ENCODE measurements around the gene ST6GALNAC5.

Gene ST6GALNAC5

GRCh38 chr1:77039739-77040138 is 172.5 kb downstream of the ST6GALNAC5 start:
- no peak overlapping the region for H2AK5ac ChIP-seq (ENCODE audit: low read length)
- no peak overlapping the region for H3K56ac ChIP-seq (ENCODE audit: low read length)
- no peak overlapping the region for H4K8ac ChIP-seq (ENCODE audit: low read depth, low read length)
- no peak overlapping the region for H4K5ac ChIP-seq (ENCODE audit: low read length)
- H3K79me2 ChIP-seq (ENCODE audit: control insufficient read depth, insufficient read depth, low read length) = no peaks in the 10 kb centered on the region
- no peak overlapping the region for H2BK5ac ChIP-seq (ENCODE audit: low read length)
- no peak overlapping the region for H3K4ac ChIP-seq (ENCODE audit: low read depth, low read length)
- WGBS (ENCODE audit: extremely low coverage, insufficient coverage, low lambda C conversion rate) = no CpG with 5 or more reads among the region's 8 CpGs
- peak; percentile 60 for DNase-seq
- H3K9ac ChIP-seq (ENCODE audit: low read length) = no peak overlapping the region
- no peak overlapping the region for H3K23ac ChIP-seq (ENCODE audit: low read length)
- H2BK120ac ChIP-seq (ENCODE audit: low read depth, low read length) = no peak overlapping the region
- no peaks in the 10 kb centered on the region for H3K79me1 ChIP-seq (ENCODE audit: low read length)
- no peak overlapping the region for H3K18ac ChIP-seq (ENCODE audit: low read length)
- no peaks in the 10 kb centered on the region for H3K4me1 ChIP-seq (ENCODE audit: control insufficient read depth, low read depth, low read length)
- H3K27ac ChIP-seq (ENCODE audit: low read depth, low read length) = no peak overlapping the region
- no peaks in the 10 kb centered on the region for H3K27me3 ChIP-seq (ENCODE audit: insufficient read depth, low read length, poor library complexity)
- no peak overlapping the region for H2BK15ac ChIP-seq (replicated peaks; ENCODE audit: low read depth)
- H3K36me3 ChIP-seq (ENCODE audit: control insufficient read depth, insufficient read depth, low read length) = no peaks in the 10 kb centered on the region
- no peak overlapping the region for H3K4me2 ChIP-seq (ENCODE audit: low read length)
- no peak overlapping the region for H3K4me3 ChIP-seq (ENCODE audit: low read length)

- H3K18ac ChIP-seq (ENCODE audit: low read length) = no peak overlapping the region
- H2BK15ac ChIP-seq (replicated peaks; ENCODE audit: low read depth) = no peak overlapping the region
- no peak overlapping the region for H3K23ac ChIP-seq (ENCODE audit: low read length)
- no peaks in the 10 kb centered on the region for H3K36me3 ChIP-seq (ENCODE audit: control insufficient read depth, insufficient read depth, low read length)
- no peaks in the 10 kb centered on the region for H3K4me1 ChIP-seq (ENCODE audit: control insufficient read depth, low read depth, low read length)
- H2BK5ac ChIP-seq (ENCODE audit: low read length) = no peak overlapping the region
- no peak for DNase-seq
- H3K79me2 ChIP-seq (ENCODE audit: control insufficient read depth, insufficient read depth, low read length) = no peaks in the 10 kb centered on the region
- no peak overlapping the region for H3K4me3 ChIP-seq (ENCODE audit: low read length)
- H3K27me3 ChIP-seq (ENCODE audit: insufficient read depth, low read length, poor library complexity) = no peaks in the 10 kb centered on the region
- H3K27ac ChIP-seq (ENCODE audit: low read depth, low read length) = no peak overlapping the region
- H3K4me2 ChIP-seq (ENCODE audit: low read length) = no peak overlapping the region
- no CpG with 5 or more reads among the region's 3 CpGs for WGBS (ENCODE audit: extremely low coverage, insufficient coverage, low lambda C conversion rate)
- H3K56ac ChIP-seq (ENCODE audit: low read length) = no peak overlapping the region
- H4K8ac ChIP-seq (ENCODE audit: low read depth, low read length) = no peak overlapping the region
- no peaks in the 10 kb centered on the region for H3K79me1 ChIP-seq (ENCODE audit: low read length)
- H3K4ac ChIP-seq (ENCODE audit: low read depth, low read length) = no peak overlapping the region
- H3K9ac ChIP-seq (ENCODE audit: low read length) = no peak overlapping the region
- H4K5ac ChIP-seq (ENCODE audit: low read length) = no peak overlapping the region
- H2BK120ac ChIP-seq (ENCODE audit: low read depth, low read length) = no peak overlapping the region
- no peak overlapping the region for H2AK5ac ChIP-seq (ENCODE audit: low read length)
These were observed 173.5 kb downstream of the ST6GALNAC5 start for GRCh38 chr1:77040826-77041225.

DNA sequence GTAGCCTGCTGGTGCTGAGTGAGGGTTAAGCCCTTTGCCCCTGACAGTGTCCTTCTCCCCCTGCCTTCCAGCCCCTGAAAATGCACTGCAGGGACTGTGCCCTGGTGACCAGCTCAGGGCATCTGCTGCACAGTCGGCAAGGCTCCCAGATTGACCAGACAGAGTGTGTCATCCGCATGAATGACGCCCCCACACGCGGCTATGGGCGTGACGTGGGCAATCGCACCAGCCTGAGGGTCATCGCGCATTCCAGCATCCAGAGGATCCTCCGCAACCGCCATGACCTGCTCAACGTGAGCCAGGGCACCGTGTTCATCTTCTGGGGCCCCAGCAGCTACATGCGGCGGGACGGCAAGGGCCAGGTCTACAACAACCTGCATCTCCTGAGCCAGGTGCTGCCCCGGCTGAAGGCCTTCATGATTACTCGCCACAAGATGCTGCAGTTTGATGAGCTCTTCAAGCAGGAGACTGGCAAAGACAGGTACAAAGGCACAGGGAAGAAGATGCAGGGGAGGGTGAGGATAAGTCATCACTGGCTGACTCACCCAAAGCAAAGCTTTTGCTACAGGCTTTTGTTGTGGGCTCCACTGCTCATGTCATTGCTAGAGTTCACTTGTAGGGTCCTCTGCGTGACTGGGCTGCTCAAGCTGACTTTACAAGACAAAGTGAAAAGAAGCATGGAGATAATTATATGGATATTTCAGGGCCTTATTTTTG is 177.0 kb downstream of the ST6GALNAC5 start:
- no peak overlapping the region for H3K23ac ChIP-seq (ENCODE audit: low read length)
- H3K79me1 ChIP-seq (ENCODE audit: low read length) = no peaks in the 10 kb centered on the region
- no peak overlapping the region for H3K9ac ChIP-seq (ENCODE audit: low read length)
- no peak overlapping the region for H3K4me2 ChIP-seq (ENCODE audit: low read length)
- H3K27ac ChIP-seq (ENCODE audit: low read depth, low read length) = no peak overlapping the region
- H4K8ac ChIP-seq (ENCODE audit: low read depth, low read length) = no peak overlapping the region
- no peaks in the 10 kb centered on the region for H3K27me3 ChIP-seq (ENCODE audit: insufficient read depth, low read length, poor library complexity)
- no peak overlapping the region for H2BK120ac ChIP-seq (ENCODE audit: low read depth, low read length)
- H3K18ac ChIP-seq (ENCODE audit: low read length) = no peak overlapping the region
- no peaks in the 10 kb centered on the region for H3K79me2 ChIP-seq (ENCODE audit: control insufficient read depth, insufficient read depth, low read length)
- H4K5ac ChIP-seq (ENCODE audit: low read length) = no peak overlapping the region
- no CpG with 5 or more reads among the region's 20 CpGs for WGBS (ENCODE audit: extremely low coverage, insufficient coverage, low lambda C conversion rate)
- H3K4me3 ChIP-seq (ENCODE audit: low read length) = no peak overlapping the region
- H3K36me3 ChIP-seq (ENCODE audit: control insufficient read depth, insufficient read depth, low read length) = no peaks in the 10 kb centered on the region
- H2BK5ac ChIP-seq (ENCODE audit: low read length) = no peak overlapping the region
- no peak overlapping the region for H2BK15ac ChIP-seq (replicated peaks; ENCODE audit: low read depth)
- no peaks in the 10 kb centered on the region for H3K4me1 ChIP-seq (ENCODE audit: control insufficient read depth, low read depth, low read length)
- DNase-seq = no peak
- no peak overlapping the region for H2AK5ac ChIP-seq (ENCODE audit: low read length)
- H3K4ac ChIP-seq (ENCODE audit: low read depth, low read length) = no peak overlapping the region
- no peak overlapping the region for H3K56ac ChIP-seq (ENCODE audit: low read length)

- no peak overlapping the region for H4K8ac ChIP-seq (ENCODE audit: low read depth, low read length)
- no peak overlapping the region for H2AK5ac ChIP-seq (ENCODE audit: low read length)
- no peaks in the 10 kb centered on the region for H3K27me3 ChIP-seq (ENCODE audit: insufficient read depth, low read length, poor library complexity)
- H3K23ac ChIP-seq (ENCODE audit: low read length) = no peak overlapping the region
- H2BK5ac ChIP-seq (ENCODE audit: low read length) = no peak overlapping the region
- no peak overlapping the region for H2BK15ac ChIP-seq (replicated peaks; ENCODE audit: low read depth)
- H2BK120ac ChIP-seq (ENCODE audit: low read depth, low read length) = no peak overlapping the region
- H3K9ac ChIP-seq (ENCODE audit: low read length) = no peak overlapping the region
- no peak overlapping the region for H3K4me2 ChIP-seq (ENCODE audit: low read length)
- H3K79me1 ChIP-seq (ENCODE audit: low read length) = no peaks in the 10 kb centered on the region
- no peaks in the 10 kb centered on the region for H3K36me3 ChIP-seq (ENCODE audit: control insufficient read depth, insufficient read depth, low read length)
- H3K4ac ChIP-seq (ENCODE audit: low read depth, low read length) = no peak overlapping the region
- H4K5ac ChIP-seq (ENCODE audit: low read length) = no peak overlapping the region
- DNase-seq = no peak
- WGBS (ENCODE audit: extremely low coverage, insufficient coverage, low lambda C conversion rate) = 100% methylated on average over 1 of the region's 1 CpG
- H3K18ac ChIP-seq (ENCODE audit: low read length) = no peak overlapping the region
- no peak overlapping the region for H3K56ac ChIP-seq (ENCODE audit: low read length)
- no peaks in the 10 kb centered on the region for H3K4me1 ChIP-seq (ENCODE audit: control insufficient read depth, low read depth, low read length)
- H3K79me2 ChIP-seq (ENCODE audit: control insufficient read depth, insufficient read depth, low read length) = no peaks in the 10 kb centered on the region
- H3K4me3 ChIP-seq (ENCODE audit: low read length) = no peak overlapping the region
- no peak overlapping the region for H3K27ac ChIP-seq (ENCODE audit: low read depth, low read length)
These were observed 180.3 kb downstream of the ST6GALNAC5 start for GRCh38 chr1:77047575-77047974.

- Histone ChIP-seq H3K56ac (ENCODE audit: low read length) (no peak overlapping the region), H3K79me2 (ENCODE audit: control insufficient read depth, insufficient read depth, low read length) (no peaks in the 10 kb centered on the region), H2BK5ac (ENCODE audit: low read length) (no peak overlapping the region), H3K4me1 (ENCODE audit: control insufficient read depth, low read depth, low read length) (no peaks in the 10 kb centered on the region), H3K4me2 (ENCODE audit: low read length) (no peak overlapping the region), H4K8ac (ENCODE audit: low read depth, low read length) (no peak overlapping the region), H2BK15ac (replicated peaks; ENCODE audit: low read depth) (no peak overlapping the region), H3K79me1 (ENCODE audit: low read length) (no peaks in the 10 kb centered on the region), H3K4me3 (ENCODE audit: low read length) (no peak overlapping the region), H4K5ac (ENCODE audit: low read length) (no peak overlapping the region), H3K4ac (ENCODE audit: low read depth, low read length) (no peak overlapping the region), H2AK5ac (ENCODE audit: low read length) (no peak overlapping the region), H3K36me3 (ENCODE audit: control insufficient read depth, insufficient read depth, low read length) (no peaks in the 10 kb centered on the region), H3K23ac (ENCODE audit: low read length) (no peak overlapping the region), H2BK120ac (ENCODE audit: low read depth, low read length) (no peak overlapping the region), H3K18ac (ENCODE audit: low read length) (no peak overlapping the region), H3K27ac (ENCODE audit: low read depth, low read length) (no peak overlapping the region), H3K27me3 (ENCODE audit: insufficient read depth, low read length, poor library complexity) (no peaks in the 10 kb centered on the region), H3K9ac (ENCODE audit: low read length) (no peak overlapping the region)
- WGBS (ENCODE audit: extremely low coverage, insufficient coverage, low lambda C conversion rate) = no CpG with 5 or more reads among the region's 3 CpGs
- no peak for DNase-seq
These were observed 180.8 kb downstream of the ST6GALNAC5 start for GRCh38 chr1:77047978-77048614.
